ENCODE results near the gene PRDM16.

DNA sequence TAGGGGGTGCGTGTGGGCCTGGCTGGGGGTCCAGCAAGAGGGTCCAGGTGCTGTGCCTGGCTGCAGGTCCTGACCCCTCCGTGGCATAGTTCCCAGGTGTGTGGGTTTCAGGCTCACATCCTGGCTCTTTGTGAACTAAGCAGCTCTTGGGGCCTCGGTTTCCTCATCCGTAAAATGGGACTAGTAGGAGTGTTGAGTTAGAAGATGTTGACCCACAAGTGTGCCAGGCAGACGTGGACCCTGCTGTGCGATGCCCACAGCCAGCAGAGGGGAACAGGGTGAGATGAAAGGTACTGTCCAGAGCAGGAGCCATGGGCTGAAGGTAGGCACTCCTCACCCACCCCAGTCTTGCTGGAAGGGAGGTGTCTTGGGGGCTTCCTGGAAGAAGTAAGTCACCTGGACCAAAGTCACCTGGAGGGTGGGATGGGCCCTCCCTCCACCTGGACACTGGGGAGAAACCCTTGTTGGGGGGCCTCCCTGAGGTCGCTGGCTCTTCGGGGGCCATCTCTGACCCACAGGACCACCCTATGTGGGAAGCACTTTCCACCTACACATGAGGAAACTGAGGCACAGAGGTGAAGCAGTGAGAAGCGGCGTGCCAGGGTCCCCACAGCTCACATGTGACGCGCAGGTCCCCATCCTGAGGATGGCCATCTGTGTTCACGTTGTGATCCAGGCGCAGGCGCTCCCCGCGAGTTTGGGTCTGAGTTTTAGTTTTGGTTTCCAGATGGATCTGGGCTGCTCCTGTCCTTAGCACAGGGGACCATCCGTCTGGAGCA, 386.9 kb downstream of the PRDM16 start:
- TF ChIP-seq SUZ12 (IDR thresholded peaks at IDR 0.05; ENCODE audit: extremely low read depth, insufficient read depth, insufficient read length) (no peak), ZNF274 (IDR thresholded peaks at IDR 0.05; ENCODE audit: low read depth, low read length) (no peak)
